Stimulated activated naive CD4-positive, alpha-beta T cell treated with Interleukin-2 at 50 U/mL for 16 hours (primary cell): ENCODE results near the gene GPR37.

Source experiments
- DNase-seq: peaks from one replicate; lab custom pipeline; 2025; lab: John Stamatoyannopoulos, UW

Gene GPR37, protein sequence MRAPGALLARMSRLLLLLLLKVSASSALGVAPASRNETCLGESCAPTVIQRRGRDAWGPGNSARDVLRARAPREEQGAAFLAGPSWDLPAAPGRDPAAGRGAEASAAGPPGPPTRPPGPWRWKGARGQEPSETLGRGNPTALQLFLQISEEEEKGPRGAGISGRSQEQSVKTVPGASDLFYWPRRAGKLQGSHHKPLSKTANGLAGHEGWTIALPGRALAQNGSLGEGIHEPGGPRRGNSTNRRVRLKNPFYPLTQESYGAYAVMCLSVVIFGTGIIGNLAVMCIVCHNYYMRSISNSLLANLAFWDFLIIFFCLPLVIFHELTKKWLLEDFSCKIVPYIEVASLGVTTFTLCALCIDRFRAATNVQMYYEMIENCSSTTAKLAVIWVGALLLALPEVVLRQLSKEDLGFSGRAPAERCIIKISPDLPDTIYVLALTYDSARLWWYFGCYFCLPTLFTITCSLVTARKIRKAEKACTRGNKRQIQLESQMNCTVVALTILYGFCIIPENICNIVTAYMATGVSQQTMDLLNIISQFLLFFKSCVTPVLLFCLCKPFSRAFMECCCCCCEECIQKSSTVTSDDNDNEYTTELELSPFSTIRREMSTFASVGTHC

DNA sequence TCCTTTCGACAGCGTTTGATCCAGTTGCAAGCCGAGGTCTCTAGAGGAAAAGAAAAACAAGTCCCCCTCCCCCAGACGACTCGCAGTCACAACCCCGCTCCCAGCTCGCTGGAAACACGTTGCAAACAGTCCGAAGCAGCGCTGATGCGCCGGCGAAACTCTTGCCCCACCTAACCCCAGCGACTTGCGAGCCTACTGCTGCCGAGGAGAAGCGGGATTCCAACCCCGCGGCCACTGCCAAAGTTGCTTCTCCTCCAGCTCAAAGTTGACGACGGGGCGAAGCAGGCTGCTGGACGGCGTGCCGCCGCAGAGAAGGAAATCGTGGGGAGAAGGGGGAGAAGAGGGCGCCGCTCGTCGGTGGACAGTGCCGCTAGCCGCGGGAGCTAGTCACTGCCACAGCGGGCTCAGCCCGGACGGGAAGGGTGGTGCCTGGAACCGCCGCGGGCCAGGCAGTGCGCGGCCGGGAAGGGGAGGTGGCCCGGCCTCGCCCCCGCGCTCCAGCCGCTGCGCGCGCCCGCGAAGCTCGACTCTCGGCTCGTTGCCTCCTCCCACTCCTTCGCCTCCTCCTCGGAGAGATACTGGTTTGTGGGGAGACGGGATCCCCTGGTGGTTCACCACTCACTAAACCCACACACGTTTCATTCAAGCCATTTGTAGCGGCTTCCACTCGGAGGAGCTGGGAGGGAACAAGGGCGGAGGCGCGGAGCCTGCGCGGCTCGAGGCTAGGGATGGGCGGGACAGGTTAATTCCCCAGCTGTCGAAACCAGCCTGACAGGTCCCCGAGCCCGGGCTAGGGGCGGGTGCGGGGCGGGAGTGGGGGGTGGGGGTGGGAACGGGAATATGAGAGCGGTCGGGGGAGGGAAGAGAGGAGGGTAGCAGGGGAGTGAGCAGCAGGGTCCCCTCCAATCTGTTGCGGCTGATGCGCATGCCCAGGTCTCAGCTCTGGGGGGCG, at the start of gene GPR37:
Gene GPR37 (minus strand): TSS at position 392 of the 952 bp plus-strand sequence. CDS start 816 bp downstream, outside the sequence.
- no peak for DNase-seq

DNA sequence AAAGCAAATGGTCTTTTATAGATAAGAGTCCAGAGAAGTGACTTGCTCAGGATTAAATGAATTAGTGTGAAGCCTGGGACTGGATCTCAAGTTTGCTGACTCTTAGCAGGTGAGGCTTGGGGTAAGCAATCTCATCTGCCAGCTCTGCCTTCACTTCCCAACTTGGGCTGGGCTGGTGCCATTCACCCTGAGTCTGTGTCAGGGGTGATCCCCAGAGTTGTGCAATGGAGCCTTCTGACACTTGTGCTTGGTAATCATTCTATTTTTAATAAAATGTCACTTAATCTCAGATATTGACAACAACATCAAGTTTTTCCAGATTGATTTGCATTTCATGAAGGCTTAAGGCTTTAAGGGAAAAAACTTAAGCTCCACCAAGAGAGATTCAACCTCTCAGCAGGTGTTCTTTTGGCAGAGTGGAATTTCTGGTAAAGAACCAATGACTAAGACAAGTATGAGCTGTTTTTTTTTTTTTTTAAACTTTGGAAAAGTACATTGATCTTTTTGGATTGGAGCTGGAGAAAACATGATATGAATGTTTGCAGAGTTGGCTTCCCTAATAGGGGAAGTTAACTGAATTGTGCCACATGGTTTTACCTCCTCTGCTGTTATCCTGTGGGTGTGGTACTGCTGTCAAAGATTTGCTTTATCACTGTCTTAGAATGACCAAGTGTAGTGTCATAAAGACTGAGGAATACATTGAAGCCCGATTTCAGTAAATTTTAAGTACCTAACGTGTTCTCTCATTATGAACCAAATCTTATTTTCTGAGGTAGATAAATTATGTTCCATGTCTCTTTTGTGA, 48.6 kb upstream of the GPR37 start:
- DNase-seq = no peak

GRCh38 chr7:124812764-124813163, 47.2 kb upstream of the GPR37 start:
- no peak for DNase-seq

GRCh38 chr7:124811341-124811740, 45.7 kb upstream of the GPR37 start:
- DNase-seq = no peak

DNA sequence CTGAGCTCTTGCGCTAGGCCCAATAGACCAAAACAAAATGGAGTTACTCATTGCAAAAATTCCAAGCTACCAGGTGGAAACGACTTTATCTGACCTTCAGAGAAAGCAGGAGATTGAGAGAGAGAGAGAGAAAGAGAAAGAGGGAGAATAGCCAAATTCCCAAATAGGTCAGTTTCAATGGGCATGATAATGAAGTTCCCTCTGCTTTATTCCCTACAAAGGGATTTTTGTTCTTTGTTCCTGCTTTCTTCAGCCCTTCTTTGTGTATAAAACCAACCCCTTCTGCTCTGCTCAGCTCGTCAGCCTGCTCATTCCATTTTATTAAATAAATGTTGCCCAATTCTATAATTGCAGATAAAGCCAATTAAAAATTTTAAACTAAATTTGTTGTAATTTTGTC, 45.0 kb upstream of the GPR37 start:
- DNase-seq = no peak

GRCh38 chr7:124808206-124808605, 42.6 kb upstream of the GPR37 start:
- DNase-seq = no peak

DNA sequence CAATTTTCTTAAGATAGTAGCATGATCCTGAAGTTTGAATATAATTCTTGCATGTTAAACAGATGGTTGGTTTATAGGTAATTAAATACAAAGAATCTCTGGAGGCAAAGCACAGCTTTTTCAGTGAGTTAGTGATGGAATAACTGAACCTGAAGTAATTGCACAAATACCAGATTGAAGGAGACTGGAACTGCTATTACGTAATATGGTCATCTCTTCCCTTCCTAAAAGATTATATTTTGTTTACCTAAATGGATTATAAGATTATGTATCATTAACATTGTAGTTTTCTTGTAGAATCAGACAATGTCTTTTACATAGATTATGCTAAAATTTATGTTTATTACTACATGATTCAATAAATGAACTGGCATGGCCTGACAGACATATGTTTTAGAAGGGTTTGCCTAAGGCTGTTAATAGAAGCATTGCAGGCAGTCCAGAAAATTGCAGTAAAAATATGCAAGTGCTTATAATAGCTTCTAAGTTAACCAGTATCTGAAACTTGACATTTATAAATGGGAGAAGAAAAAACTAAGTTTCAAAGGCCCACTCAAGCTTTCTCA, 35.8 kb upstream of the GPR37 start:
- DNase-seq = no peak

GRCh38 chr7:124800386-124800785, 34.8 kb upstream of the GPR37 start:
- no peak for DNase-seq

DNA sequence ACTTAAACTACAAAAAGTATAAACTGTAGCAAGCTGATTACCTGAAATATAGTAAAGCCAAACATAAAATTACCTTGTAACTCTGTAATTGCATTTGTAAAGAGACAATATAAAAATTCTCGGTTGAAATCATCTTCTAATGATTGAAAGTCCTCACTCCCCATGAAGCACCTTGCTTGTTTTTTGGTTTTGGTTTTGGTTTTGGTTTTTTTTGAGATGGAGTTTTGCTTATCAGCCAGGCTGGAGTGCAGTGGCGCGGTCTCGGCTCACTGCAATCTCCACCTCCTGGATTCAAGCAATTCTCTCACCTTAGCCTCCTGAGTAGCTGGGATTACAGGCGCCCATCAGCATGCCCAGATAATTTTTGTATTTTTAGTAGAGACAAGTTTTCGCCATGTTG, 33.9 kb upstream of the GPR37 start:
- no peak for DNase-seq

GRCh38 chr7:124796771-124797170, 31.2 kb upstream of the GPR37 start:
- DNase-seq = no peak

GRCh38 chr7:124792696-124793095, 27.1 kb upstream of the GPR37 start:
- no peak for DNase-seq

GRCh38 chr7:124792002-124792401, 26.4 kb upstream of the GPR37 start:
- no peak for DNase-seq

GRCh38 chr7:124791426-124791825, 25.8 kb upstream of the GPR37 start:
- no peak for DNase-seq

GRCh38 chr7:124790645-124791044, 25.1 kb upstream of the GPR37 start:
- no peak for DNase-seq

DNA sequence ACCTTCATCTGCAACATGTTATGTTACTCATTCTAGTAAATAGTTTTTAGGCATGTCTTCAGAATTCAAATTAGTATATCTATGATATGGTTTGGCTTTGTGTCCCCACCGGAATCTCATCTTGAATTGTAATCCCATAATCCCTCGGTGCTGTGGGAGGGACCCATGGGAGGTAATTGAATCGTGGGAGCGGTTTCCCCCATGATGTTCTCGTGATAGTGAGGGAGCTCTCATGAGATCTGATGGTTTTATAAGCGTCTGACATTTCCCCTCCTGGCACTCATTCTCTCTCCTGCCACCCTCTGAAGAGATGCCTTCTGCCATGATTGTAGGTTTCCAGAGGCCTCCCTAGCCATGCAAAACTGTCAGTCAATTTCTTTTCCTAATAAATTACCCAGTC, 20.4 kb upstream of the GPR37 start:
- no peak for DNase-seq

GRCh38 chr7:124784879-124785818, 19.6 kb upstream of the GPR37 start:
- DNase-seq = no peak

GRCh38 chr7:124783271-124783670, 17.7 kb upstream of the GPR37 start:
- no peak for DNase-seq

DNA sequence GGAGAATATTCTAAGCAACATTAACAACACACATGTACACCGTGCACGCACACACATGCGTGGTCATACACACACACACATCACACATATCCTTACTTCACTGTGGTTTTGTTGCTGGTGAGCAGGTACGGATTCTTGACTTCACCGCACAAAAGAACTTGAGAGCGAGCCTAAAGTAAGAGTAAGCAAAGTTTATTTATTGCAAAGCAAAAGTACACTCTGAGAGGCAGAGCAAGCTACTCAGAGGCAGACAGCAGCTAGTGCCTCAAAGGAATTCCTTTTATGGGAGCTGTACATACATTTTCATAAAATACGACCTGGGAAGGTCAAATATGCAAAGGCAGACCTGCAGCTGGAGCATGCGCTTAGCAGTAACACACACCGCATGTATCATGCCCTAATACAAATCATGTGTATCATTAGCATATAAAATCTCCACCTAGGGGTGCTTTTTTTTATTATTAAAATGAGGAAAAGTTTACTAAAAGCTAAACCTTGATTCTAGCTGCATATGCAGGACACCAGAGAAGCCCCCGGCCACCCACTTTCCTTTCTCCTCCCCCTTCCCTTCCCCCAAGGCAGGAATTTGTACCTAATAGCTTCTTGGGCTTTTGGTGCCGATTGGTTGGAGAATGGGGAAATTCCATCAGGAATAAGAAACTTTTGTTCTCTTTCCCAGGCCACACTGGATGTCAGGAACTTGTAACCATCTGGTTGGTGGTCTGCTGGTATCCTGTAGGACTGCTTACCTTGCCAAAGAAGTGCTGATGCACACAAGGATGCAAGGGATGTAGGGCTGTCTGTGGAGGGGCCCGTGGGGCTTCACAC, 16.5 kb upstream of the GPR37 start:
- DNase-seq = no peak

DNA sequence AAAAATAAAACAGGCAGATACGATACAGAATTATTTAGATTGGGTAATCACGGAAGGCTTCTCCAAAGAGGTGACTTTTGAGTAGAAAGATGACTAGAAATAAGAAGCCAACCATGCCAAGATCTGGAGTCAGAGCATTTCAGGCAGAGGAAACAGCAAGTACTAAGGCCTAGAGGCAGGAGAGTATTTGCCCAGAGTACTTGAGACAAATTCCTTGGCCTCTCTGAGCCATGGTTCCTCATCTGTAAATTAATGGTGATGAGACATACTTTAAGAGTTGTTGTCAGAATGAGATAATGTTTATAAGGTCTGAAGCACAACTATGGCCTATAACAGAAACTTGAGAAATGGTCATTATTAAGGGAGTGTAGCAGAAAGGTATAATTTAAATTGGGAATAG, 15.8 kb upstream of the GPR37 start:
- DNase-seq = no peak
